Erythroblast (primary cell): ENCODE measurements around the gene ZNF423.

Experiments used
- DNase-seq, 2 experiments: peaks; one replicate each; lab custom pipeline; 2025; lab: John Stamatoyannopoulos, UW
- GATA1 ChIP-seq: IDR thresholded peaks from 2 replicates; pipeline ENCODE4 v1.6.1; 2011; ENCODE audit warnings: low read depth, mild to moderate bottlenecking, control low read depth, low read length, moderate library complexity
- POLR2A ChIP-seq: IDR thresholded peaks from 2 replicates; pipeline ENCODE4 v1.6.1; 2011; ENCODE audit warnings: mild to moderate bottlenecking, low read length

ZNF423 gene

GRCh38 chr16:49550140-49550539 lies 305.8 kb downstream of the ZNF423 start:
- no peak for DNase-seq
- TF ChIP-seq GATA1 (no peak), POLR2A (no peak)

GRCh38 chr16:49548325-49548970 lies 307.5 kb downstream of the ZNF423 start:
- no peak for DNase-seq
- TF ChIP-seq POLR2A (no peak), GATA1 (no peak)

- DNase-seq, result no peak
- TF ChIP-seq POLR2A (no peak), GATA1 (no peak)
These were observed 308.5 kb downstream of the ZNF423 start for GRCh38 chr16:49547448-49547847.

GRCh38 chr16:49546735-49547134 lies 309.2 kb downstream of the ZNF423 start:
- no peak for DNase-seq
- no peak for TF ChIP-seq GATA1
- TF ChIP-seq POLR2A, result no peak

GRCh38 chr16:49545741-49546448 lies 310.0 kb downstream of the ZNF423 start:
- TF ChIP-seq POLR2A, result no peak
- DNase-seq, result no peak

- TF ChIP-seq GATA1 (no peak), POLR2A (no peak)
- no peak for DNase-seq
These were observed 310.7 kb downstream of the ZNF423 start for GRCh38 chr16:49545243-49545642.

- DNase-seq, result no peak
- TF ChIP-seq GATA1 (no peak), POLR2A (no peak)
These were observed 311.1 kb downstream of the ZNF423 start for GRCh38 chr16:49544828-49545227.

- no peak for TF ChIP-seq GATA1
- TF ChIP-seq POLR2A, result no peak
- DNase-seq, result no peak
These were observed 312.3 kb downstream of the ZNF423 start for GRCh38 chr16:49543631-49543946.

GRCh38 chr16:49542946-49543630 lies 312.8 kb downstream of the ZNF423 start:
- TF ChIP-seq GATA1 (no peak), POLR2A (no peak)
- no peak for DNase-seq

GRCh38 chr16:49542391-49542891 lies 313.5 kb downstream of the ZNF423 start:
- TF ChIP-seq POLR2A, result no peak
- no peak for DNase-seq

- DNase-seq, result no peak
These were observed 315.1 kb downstream of the ZNF423 start for GRCh38 chr16:49540836-49541235.

GRCh38 chr16:49539758-49540157 lies 316.2 kb downstream of the ZNF423 start:
- TF ChIP-seq POLR2A, result no peak
- no peak for TF ChIP-seq GATA1
- DNase-seq, result no peak

More at GRCh38 chr16:49540836-49541235, 315.1 kb downstream of the ZNF423 start:
- TF ChIP-seq POLR2A (no peak), GATA1 (no peak)

GRCh38 chr16:49537924-49538459 lies 317.9 kb downstream of the ZNF423 start:
- TF ChIP-seq GATA1 (no peak), POLR2A (no peak)
- no peak for DNase-seq
